ENCODE data around the gene RABGGTA. TPM values are rescaled to one million over a fixed set of nuclear protein-coding genes. Genes with fewer than 3 reads are reported as not detected.

The RABGGTA gene, protein sequence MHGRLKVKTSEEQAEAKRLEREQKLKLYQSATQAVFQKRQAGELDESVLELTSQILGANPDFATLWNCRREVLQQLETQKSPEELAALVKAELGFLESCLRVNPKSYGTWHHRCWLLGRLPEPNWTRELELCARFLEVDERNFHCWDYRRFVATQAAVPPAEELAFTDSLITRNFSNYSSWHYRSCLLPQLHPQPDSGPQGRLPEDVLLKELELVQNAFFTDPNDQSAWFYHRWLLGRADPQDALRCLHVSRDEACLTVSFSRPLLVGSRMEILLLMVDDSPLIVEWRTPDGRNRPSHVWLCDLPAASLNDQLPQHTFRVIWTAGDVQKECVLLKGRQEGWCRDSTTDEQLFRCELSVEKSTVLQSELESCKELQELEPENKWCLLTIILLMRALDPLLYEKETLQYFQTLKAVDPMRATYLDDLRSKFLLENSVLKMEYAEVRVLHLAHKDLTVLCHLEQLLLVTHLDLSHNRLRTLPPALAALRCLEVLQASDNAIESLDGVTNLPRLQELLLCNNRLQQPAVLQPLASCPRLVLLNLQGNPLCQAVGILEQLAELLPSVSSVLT
- total RNA-seq (2022; extraction: Qiagen RNA extraction): 13.5 to 15.8 TPM (median 14.7 TPM) in 5 replicates

DNA sequence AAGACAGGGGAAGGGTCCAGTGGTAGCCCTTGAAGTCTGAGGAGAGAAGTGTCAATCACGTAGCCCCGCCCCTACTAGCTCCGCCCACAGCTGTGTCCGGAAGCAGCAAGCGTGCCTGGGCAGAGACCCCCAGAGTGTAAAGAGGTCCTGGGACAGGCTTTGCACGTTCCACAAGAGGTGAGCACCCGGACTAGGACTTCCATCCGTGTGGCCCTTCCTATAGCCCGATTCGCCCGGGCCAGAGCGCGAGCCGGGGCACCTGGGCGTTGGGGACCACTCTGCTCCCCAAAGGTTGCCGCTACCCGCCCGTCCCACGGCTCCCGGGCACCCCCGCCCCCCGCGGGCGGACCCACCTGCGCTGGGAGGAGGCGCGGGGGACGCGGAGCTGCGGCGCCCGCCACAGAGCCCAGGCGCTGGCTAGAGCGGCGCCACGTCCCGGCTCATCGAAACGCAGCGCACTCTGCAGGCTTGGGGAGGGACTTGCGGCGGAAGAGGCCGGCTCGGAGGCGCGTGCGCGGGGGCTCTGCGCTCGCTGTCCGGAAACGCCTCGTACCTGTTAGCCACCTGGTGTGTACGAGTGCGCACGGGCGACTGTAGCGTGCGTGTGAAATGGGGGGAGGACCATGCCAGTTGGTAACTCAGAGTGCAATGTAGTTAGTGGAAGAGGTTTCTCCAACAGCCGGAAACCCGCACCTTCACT is at the start of gene RABGGTA:
Gene RABGGTA (minus strand): TSS at position 464 of the 700 bp plus-strand sequence. CDS start 482 bp downstream, outside the sequence.

GRCh38 chr14:24310646-24311604 is 39.5 kb upstream of the RABGGTA start, which contains the start of gene LTB4R:
Gene LTB4R (plus strand): TSS chr14:24311502. CDS start chr14:24315652, 4,150 bp downstream.

GRCh38 chr14:24309538-24310264 is 38.3 kb upstream of the RABGGTA start, which contains the start of gene LTB4R2:
Gene LTB4R2 (plus strand): TSS chr14:24310140. CDS start chr14:24310665, 525 bp downstream.

DNA sequence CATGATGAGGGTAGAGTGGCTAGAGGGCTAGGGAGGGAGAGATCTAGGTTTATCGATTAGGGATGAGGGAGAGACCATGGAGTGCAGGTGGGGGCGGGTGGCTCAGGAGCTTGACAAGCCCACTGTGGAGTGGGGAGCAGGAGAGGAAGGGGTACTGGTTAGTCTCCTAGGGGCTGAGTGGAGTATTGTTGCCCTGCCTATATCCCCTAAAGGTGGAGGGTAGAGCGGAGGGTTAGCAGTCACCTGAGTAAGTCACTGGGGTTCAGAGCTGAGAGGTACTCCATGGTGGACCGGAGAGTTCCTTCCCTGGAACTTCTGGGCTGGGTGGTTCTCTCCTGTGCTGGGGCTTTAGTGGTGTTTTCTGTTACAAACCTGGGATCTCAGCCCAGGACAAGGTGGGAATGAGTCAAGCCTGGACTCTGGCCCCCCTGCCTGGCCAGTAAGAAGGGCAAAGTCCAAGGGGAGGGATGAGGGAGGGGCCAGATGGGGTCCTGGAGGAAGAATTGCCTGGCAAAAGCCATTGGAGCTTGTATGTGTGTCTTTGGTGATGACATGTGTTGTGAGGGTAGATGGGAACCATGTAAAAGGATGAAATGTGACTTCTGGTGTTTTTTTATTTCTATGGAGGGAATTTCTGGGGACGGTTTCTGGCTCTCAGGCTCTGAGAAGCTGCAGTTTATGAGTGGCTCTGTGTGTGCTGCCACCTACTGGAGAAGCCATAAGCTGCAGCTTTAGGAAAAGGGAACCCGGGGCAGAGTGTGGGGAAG is 36.4 kb upstream of the RABGGTA start, which contains the start of gene CIDEB:
Gene CIDEB (minus strand): TSS at position 403 of the 767 bp plus-strand sequence. CDS start 119 bp downstream, at position 284.

GRCh38 chr14:24299255-24300191 is 28.1 kb upstream of the RABGGTA start, which contains the start of the genes DHRS1 and NOP9:
Gene DHRS1 (minus strand): TSS chr14:24299780. CDS start chr14:24299106, 674 bp downstream.
Gene NOP9 (plus strand): TSS chr14:24299850. CDS start chr14:24299955, 105 bp downstream.

GRCh38 chr14:24262821-24263733 is 8.3 kb downstream of the RABGGTA start, which contains the start of gene TGM1:
Gene TGM1 (minus strand): TSS chr14:24263177. CDS start chr14:24262352, 825 bp downstream.

GRCh38 chr14:24232645-24233537 is 38.5 kb downstream of the RABGGTA start, which contains the start of gene GMPR2:
Gene GMPR2 (plus strand): TSS chr14:24232929. CDS start chr14:24233254, 325 bp downstream.

GRCh38 chr14:24232121-24232644 is 39.2 kb downstream of the RABGGTA start, which contains the start of gene NEDD8:
Gene NEDD8 (minus strand): TSS chr14:24232367. CDS start chr14:24232267, 100 bp downstream.

Other genes starting within 250 kb of the RABGGTA start
- gene CARMIL3, start 219.6 kb downstream of the RABGGTA start, total RNA-seq (2022; extraction: Qiagen RNA extraction): 0.29 to 0.86 TPM (median 0.53 TPM) in 5 replicates
- gene CPNE6, start 200.0 kb downstream of the RABGGTA start, total RNA-seq (2022; extraction: Qiagen RNA extraction): 0.06 to 0.34 TPM (median 0.13 TPM) in 5 replicates
- gene PCK2, start 177.3 kb downstream of the RABGGTA start, total RNA-seq (2022; extraction: Qiagen RNA extraction): 15.7 to 23.6 TPM (median 21.3 TPM) in 5 replicates
- gene DCAF11, start 156.8 kb downstream of the RABGGTA start, total RNA-seq (2022; extraction: Qiagen RNA extraction): 21.0 to 23.9 TPM (median 22.6 TPM) in 5 replicates
- gene NRL, start 156.6 kb downstream of the RABGGTA start, total RNA-seq (2022; extraction: Qiagen RNA extraction): 0.60 to 1.2 TPM (median 0.86 TPM) in 5 replicates
- gene FITM1, start 140.9 kb downstream of the RABGGTA start, total RNA-seq (2022; extraction: Qiagen RNA extraction): 0.09 to 0.16 TPM (median 0.14 TPM) in 3 of 5 replicates, not detected in the others
- gene PSME1, start 135.4 kb downstream of the RABGGTA start, total RNA-seq (2022; extraction: Qiagen RNA extraction): 138 to 176 TPM (median 145 TPM) in 5 replicates
- gene EMC9, start 130.0 kb downstream of the RABGGTA start, total RNA-seq (2022; extraction: Qiagen RNA extraction): 47.5 to 52.9 TPM (median 49.0 TPM) in 5 replicates
- 137 to 183 TPM (median 150 TPM) in 5 replicates for gene PSME2, start 125.0 kb downstream of the RABGGTA start, total RNA-seq (2022; extraction: Qiagen RNA extraction)
- 22.5 to 40.0 TPM (median 36.1 TPM) in 5 replicates for gene RNF31, start 124.1 kb downstream of the RABGGTA start, total RNA-seq (2022; extraction: Qiagen RNA extraction)
- gene IRF9, start 110.3 kb downstream of the RABGGTA start, total RNA-seq (2022; extraction: Qiagen RNA extraction): 15.8 to 20.8 TPM (median 16.9 TPM) in 5 replicates
- 2.7 to 6.1 TPM (median 3.4 TPM) in 5 replicates for gene REC8, start 99.5 kb downstream of the RABGGTA start, total RNA-seq (2022; extraction: Qiagen RNA extraction)
- gene IPO4, start 82.8 kb downstream of the RABGGTA start, total RNA-seq (2022; extraction: Qiagen RNA extraction): 68.8 to 105 TPM (median 97.4 TPM) in 5 replicates
- gene TM9SF1, start 76.2 kb downstream of the RABGGTA start, total RNA-seq (2022; extraction: Qiagen RNA extraction): 58.4 to 67.4 TPM (median 65.1 TPM) in 5 replicates
- not detected in 5 replicates for gene TSSK4, start 65.9 kb downstream of the RABGGTA start, total RNA-seq (2022; extraction: Qiagen RNA extraction)
- gene CHMP4A, start 58.1 kb downstream of the RABGGTA start, total RNA-seq (2022; extraction: Qiagen RNA extraction): 81.0 to 115 TPM (median 82.9 TPM) in 5 replicates
- 23.3 to 28.2 TPM (median 26.8 TPM) in 5 replicates for gene MDP1, start 55.5 kb downstream of the RABGGTA start, total RNA-seq (2022; extraction: Qiagen RNA extraction)
- 414 to 527 TPM (median 420 TPM) in 5 replicates for gene NEDD8, start 39.2 kb downstream of the RABGGTA start, total RNA-seq (2022; extraction: Qiagen RNA extraction)
- 52.0 to 70.3 TPM (median 55.1 TPM) in 5 replicates for gene GMPR2, start 38.7 kb downstream of the RABGGTA start, total RNA-seq (2022; extraction: Qiagen RNA extraction)
- gene TINF2, start 29.0 kb downstream of the RABGGTA start, total RNA-seq (2022; extraction: Qiagen RNA extraction): 30.5 to 38.0 TPM (median 34.9 TPM) in 5 replicates
- 0.82 to 1.4 TPM (median 1.1 TPM) in 5 replicates for gene TGM1, start 8.4 kb downstream of the RABGGTA start, total RNA-seq (2022; extraction: Qiagen RNA extraction)
- gene DHRS1, start 28.2 kb upstream of the RABGGTA start, total RNA-seq (2022; extraction: Qiagen RNA extraction): 9.3 to 12.6 TPM (median 11.1 TPM) in 5 replicates
- 12.5 to 17.2 TPM (median 17.2 TPM) in 5 replicates for gene NOP9, start 28.3 kb upstream of the RABGGTA start, total RNA-seq (2022; extraction: Qiagen RNA extraction)
- gene CIDEB, start 36.4 kb upstream of the RABGGTA start, total RNA-seq (2022; extraction: Qiagen RNA extraction): 0.12 to 0.32 TPM (median 0.14 TPM) in 4 of 5 replicates, not detected in the other
- gene LTB4R2, start 38.5 kb upstream of the RABGGTA start, total RNA-seq (2022; extraction: Qiagen RNA extraction): 1.3 to 5.0 TPM (median 3.6 TPM) in 5 replicates
- gene LTB4R, start 39.9 kb upstream of the RABGGTA start, total RNA-seq (2022; extraction: Qiagen RNA extraction): 2.7 to 6.5 TPM (median 4.3 TPM) in 5 replicates
- gene ADCY4, start 63.5 kb upstream of the RABGGTA start, total RNA-seq (2022; extraction: Qiagen RNA extraction): 0.08 TPM in 1 of 5 replicates, not detected in the others
- gene RIPK3, start 68.4 kb upstream of the RABGGTA start, total RNA-seq (2022; extraction: Qiagen RNA extraction): 0.09 TPM in 1 of 5 replicates, not detected in the others
- 0.09 to 0.28 TPM (median 0.15 TPM) in 5 replicates for gene NFATC4, start 96.6 kb upstream of the RABGGTA start, total RNA-seq (2022; extraction: Qiagen RNA extraction)
- gene NYNRIN, start 127.4 kb upstream of the RABGGTA start, total RNA-seq (2022; extraction: Qiagen RNA extraction): 0.30 to 0.58 TPM (median 0.49 TPM) in 5 replicates
- 0.84 to 1.3 TPM (median 1.0 TPM) in 5 replicates for gene CBLN3, start 158.1 kb upstream of the RABGGTA start, total RNA-seq (2022; extraction: Qiagen RNA extraction)
- 21.0 to 29.0 TPM (median 26.8 TPM) in 5 replicates for gene KHNYN, start 158.4 kb upstream of the RABGGTA start, total RNA-seq (2022; extraction: Qiagen RNA extraction)
- gene SDR39U1, start 171.2 kb upstream of the RABGGTA start, total RNA-seq (2022; extraction: Qiagen RNA extraction): 37.6 to 50.9 TPM (median 44.9 TPM) in 5 replicates
- not detected in 5 replicates for gene CMA1, start 236.7 kb upstream of the RABGGTA start, total RNA-seq (2022; extraction: Qiagen RNA extraction)

Measured in A549 treated with dexamethasone at 1 μM for 4 hours (cell line).